Prostate gland (tissue), 2 donors: ENCODE results near the gene ARHGAP26.

ENCODE experiments used
- POLR2A ChIP-seq: fragments of 450-650 bp; IDR thresholded peaks from one replicate; pipeline ENCODE4 v1.6.1; 2016; ENCODE audit warnings: antibody characterized with exemption, mild to moderate bottlenecking
- POLR2AphosphoS5 ChIP-seq: sonication (generic); formaldehyde crosslinking; IDR thresholded peaks from one replicate; pipeline ENCODE4 v1.6.1; 2017; ENCODE audit warnings: antibody characterized with exemption
- TF ChIP-seq, protein P1 (sequence below), 4 experiments: fragments of 200-600 bp in 2 of 4; fragments of 450-650 bp in 2 of 4; sonication (generic) in 2 of 4; IDR thresholded peaks; 1 replicate in 3 of 4; 2 replicates in 1 of 4; pipeline ENCODE4 v1.5.1; 2016 to 2019; ENCODE audit warnings: antibody characterized with exemption in 4 of 4, mild to moderate bottlenecking in 2 of 4, moderate library complexity in 2 of 4

GRCh38 chr5:142881784-142882126, 111.6 kb downstream of the ARHGAP26 start:
- TF ChIP-seq, protein P1, sequence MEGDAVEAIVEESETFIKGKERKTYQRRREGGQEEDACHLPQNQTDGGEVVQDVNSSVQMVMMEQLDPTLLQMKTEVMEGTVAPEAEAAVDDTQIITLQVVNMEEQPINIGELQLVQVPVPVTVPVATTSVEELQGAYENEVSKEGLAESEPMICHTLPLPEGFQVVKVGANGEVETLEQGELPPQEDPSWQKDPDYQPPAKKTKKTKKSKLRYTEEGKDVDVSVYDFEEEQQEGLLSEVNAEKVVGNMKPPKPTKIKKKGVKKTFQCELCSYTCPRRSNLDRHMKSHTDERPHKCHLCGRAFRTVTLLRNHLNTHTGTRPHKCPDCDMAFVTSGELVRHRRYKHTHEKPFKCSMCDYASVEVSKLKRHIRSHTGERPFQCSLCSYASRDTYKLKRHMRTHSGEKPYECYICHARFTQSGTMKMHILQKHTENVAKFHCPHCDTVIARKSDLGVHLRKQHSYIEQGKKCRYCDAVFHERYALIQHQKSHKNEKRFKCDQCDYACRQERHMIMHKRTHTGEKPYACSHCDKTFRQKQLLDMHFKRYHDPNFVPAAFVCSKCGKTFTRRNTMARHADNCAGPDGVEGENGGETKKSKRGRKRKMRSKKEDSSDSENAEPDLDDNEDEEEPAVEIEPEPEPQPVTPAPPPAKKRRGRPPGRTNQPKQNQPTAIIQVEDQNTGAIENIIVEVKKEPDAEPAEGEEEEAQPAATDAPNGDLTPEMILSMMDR (IDR thresholded peaks at IDR 0.05) = no peak
- TF ChIP-seq POLR2A (no peak), POLR2AphosphoS5 (no peak)
